Activated CD4-positive, alpha-beta T cell treated with anti-CD3 and anti-CD28 coated beads, Interleukin-2, amount 50 U/mL, for 16 hours (primary cell): ENCODE measurements around the gene ABCF3.

Experiments
- DNase-seq: peaks from one replicate; pipeline ENCODE4 v3.0.0-alpha.2; 2020

ABCF3 gene

GRCh38 chr3:184188080-184188479, 2.1 kb downstream of the ABCF3 start:
- DNase-seq, result no peak

GRCh38 chr3:184189421-184189820, 3.4 kb downstream of the ABCF3 start:
- no peak for DNase-seq

- DNase-seq, result no peak
Measured at GRCh38 chr3:184192889-184193288, 6.9 kb downstream of the ABCF3 start.

- DNase-seq, result no peak
Measured at GRCh38 chr3:184193991-184194539, 8.1 kb downstream of the ABCF3 start.

GRCh38 chr3:184196536-184196935, 10.5 kb downstream of the ABCF3 start:
- DNase-seq, result no peak

GRCh38 chr3:184198509-184198908, 12.5 kb downstream of the ABCF3 start:
- no peak for DNase-seq

- DNase-seq, result no peak
Measured at GRCh38 chr3:184200825-184201224, 14.8 kb downstream of the ABCF3 start.

- no peak for DNase-seq
Measured at GRCh38 chr3:184203526-184203925, 17.5 kb downstream of the ABCF3 start.

- no peak for DNase-seq
Measured at GRCh38 chr3:184209146-184209923, 23.3 kb downstream of the ABCF3 start.

GRCh38 chr3:184211297-184211696, 25.3 kb downstream of the ABCF3 start:
- DNase-seq, result no peak

GRCh38 chr3:184211718-184212117, 25.7 kb downstream of the ABCF3 start:
- no peak for DNase-seq

- DNase-seq, result no peak
Measured at GRCh38 chr3:184218814-184219213, 32.8 kb downstream of the ABCF3 start.

GRCh38 chr3:184222521-184222920, 36.5 kb downstream of the ABCF3 start:
- no peak for DNase-seq

GRCh38 chr3:184223946-184224345, 37.9 kb downstream of the ABCF3 start:
- DNase-seq, result no peak

GRCh38 chr3:184227481-184227935, 41.5 kb downstream of the ABCF3 start:
- peak; percentile 56 for DNase-seq

GRCh38 chr3:184228376-184229137, 42.6 kb downstream of the ABCF3 start:
- DNase-seq, result no peak

- DNase-seq, result peak; percentile 52
Measured at GRCh38 chr3:184229394-184230080, 43.5 kb downstream of the ABCF3 start, which contains the start of gene VWA5B2. TSS of gene VWA5B2 (plus strand) at chr3:184229585. CDS start at chr3:184230529, 944 bp downstream.

GRCh38 chr3:184230081-184230602, 44.1 kb downstream of the ABCF3 start:
- DNase-seq, result no peak

- DNase-seq, result no peak
Measured at GRCh38 chr3:184230603-184231528, 44.9 kb downstream of the ABCF3 start.

- DNase-seq, result no peak
Measured at GRCh38 chr3:184231671-184232070, 45.7 kb downstream of the ABCF3 start.

- DNase-seq, result no peak
Measured at GRCh38 chr3:184233127-184233843, 47.3 kb downstream of the ABCF3 start.
